Body of pancreas (tissue), 4 donors: ENCODE results near the gene UBE4B.

Experiments used
- CTCF ChIP-seq, 7 experiments: fragments of 450-650 bp in 4 of 7; fragments of 200-600 bp in 3 of 7; sonication (generic) in 3 of 7; IDR thresholded peaks; one replicate each; pipeline ENCODE4 v1.5.1; 2016 to 2019; ENCODE audit warnings: antibody characterized with exemption in 7 of 7
- POLR2A ChIP-seq, 3 donors: fragments of 450-650 bp; IDR thresholded peaks; one replicate each; pipeline ENCODE4 v1.6.1; 2016; ENCODE audit warnings: antibody characterized with exemption in 3 of 3, mild to moderate bottlenecking in 2 of 3

GRCh38 chr1:10087210-10087609, 54.5 kb downstream of the UBE4B start:
- no peak for TF ChIP-seq POLR2A (IDR thresholded peaks at IDR 0.05)
- TF ChIP-seq CTCF (IDR thresholded peaks at IDR 0.05): no peak
